ENCODE results near the gene PCBD2.
"Not testable (repeated sequence)": the region's sequence is repeated elsewhere in the genome, so short reads cannot be mapped to it uniquely, and the experiment has no call there.

The PCBD2 gene

GRCh38 chr5:134904610-134905245 lies at the start of gene PCBD2:
Gene PCBD2 (plus strand): TSS chr5:134905131. CDS start chr5:134905140, 9 bp downstream.
- peak; percentile 95 for DNase-seq

- not testable (repeated sequence) for DNase-seq
Measured at GRCh38 chr5:134856465-134856864, 48.5 kb upstream of the PCBD2 start.

- no peak for DNase-seq
Measured at GRCh38 chr5:134857401-134857800, 47.5 kb upstream of the PCBD2 start.

GRCh38 chr5:134864707-134865106 lies 40.2 kb upstream of the PCBD2 start:
- no peak for DNase-seq

- no peak for DNase-seq
Measured at GRCh38 chr5:134873494-134873893, 31.4 kb upstream of the PCBD2 start.

GRCh38 chr5:134873987-134874830 lies 30.7 kb upstream of the PCBD2 start, which contains the start of gene TXNDC15:
Gene TXNDC15 (plus strand): TSS chr5:134874371. CDS start chr5:134874428, 57 bp downstream.
- DNase-seq: peak; percentile 84

- DNase-seq: peak; percentile 39
Measured at GRCh38 chr5:134874831-134875655, 29.9 kb upstream of the PCBD2 start.

- no peak for DNase-seq
Measured at GRCh38 chr5:134877159-134877558, 27.8 kb upstream of the PCBD2 start.

GRCh38 chr5:134878403-134878802 lies 26.5 kb upstream of the PCBD2 start:
- DNase-seq: no peak

GRCh38 chr5:134879456-134879855 lies 25.5 kb upstream of the PCBD2 start:
- no peak for DNase-seq

- not testable (repeated sequence) for DNase-seq
Measured at GRCh38 chr5:134880937-134881336, 24.0 kb upstream of the PCBD2 start.

- not testable (repeated sequence) for DNase-seq
Measured at GRCh38 chr5:134881711-134882110, 23.2 kb upstream of the PCBD2 start.

- DNase-seq: no peak
Measured at GRCh38 chr5:134887593-134888159, 17.3 kb upstream of the PCBD2 start.

- no peak for DNase-seq
Measured at GRCh38 chr5:134889335-134889734, 15.6 kb upstream of the PCBD2 start.

GRCh38 chr5:134891473-134891872 lies 13.5 kb upstream of the PCBD2 start:
- DNase-seq: no peak

GRCh38 chr5:134892282-134892681 lies 12.6 kb upstream of the PCBD2 start:
- no peak for DNase-seq

GRCh38 chr5:134892926-134893325 lies 12.0 kb upstream of the PCBD2 start:
- no peak for DNase-seq

GRCh38 chr5:134893748-134894505 lies 11.0 kb upstream of the PCBD2 start:
- DNase-seq: no peak

GRCh38 chr5:134902071-134902801 lies 2.7 kb upstream of the PCBD2 start:
- DNase-seq: no peak

- peak; percentile 73 for DNase-seq
Measured at GRCh38 chr5:134905246-134905996, 490 bp downstream of the PCBD2 start.

- DNase-seq: no peak
Measured at GRCh38 chr5:134906811-134907210, 1.9 kb downstream of the PCBD2 start.

All from activated T-cell treated with anti-CD3 and anti-CD28 coated beads, Interleukin-2, amount 50 U/mL, for 1 hour (primary cell).